Cardiac fibroblast (primary cell): ENCODE results near the gene DIAPH2.
"Not testable (repeated sequence)": the region's sequence is repeated elsewhere in the genome, so short reads cannot be mapped to it uniquely, and the experiment has no call there.

ENCODE experiments used
- DNase-seq, 2 donors: peaks; one replicate each; pipeline versions ENCODE4 v3.0.0 to v3.0.0-alpha.2; 2010; ENCODE audit warnings: low read depth in 2 of 2
- H3K4me3 ChIP-seq, 2 donors: replicated peaks in 1 of 2; 1 replicate in 1 of 2; 2 replicates in 1 of 2; pipeline ENCODE4 v1.5.1; 2011; ENCODE audit warnings: low read depth in 2 of 2, low read length in 2 of 2, mild to moderate bottlenecking in 2 of 2, moderate library complexity in 1 of 2
- TF ChIP-seq, protein P1 (sequence below): IDR thresholded peaks from one replicate; pipeline ENCODE4 v1.5.1; 2011; ENCODE audit warnings: low read depth, mild to moderate bottlenecking, low read length, inconsistent platforms

The DIAPH2 gene

DNA sequence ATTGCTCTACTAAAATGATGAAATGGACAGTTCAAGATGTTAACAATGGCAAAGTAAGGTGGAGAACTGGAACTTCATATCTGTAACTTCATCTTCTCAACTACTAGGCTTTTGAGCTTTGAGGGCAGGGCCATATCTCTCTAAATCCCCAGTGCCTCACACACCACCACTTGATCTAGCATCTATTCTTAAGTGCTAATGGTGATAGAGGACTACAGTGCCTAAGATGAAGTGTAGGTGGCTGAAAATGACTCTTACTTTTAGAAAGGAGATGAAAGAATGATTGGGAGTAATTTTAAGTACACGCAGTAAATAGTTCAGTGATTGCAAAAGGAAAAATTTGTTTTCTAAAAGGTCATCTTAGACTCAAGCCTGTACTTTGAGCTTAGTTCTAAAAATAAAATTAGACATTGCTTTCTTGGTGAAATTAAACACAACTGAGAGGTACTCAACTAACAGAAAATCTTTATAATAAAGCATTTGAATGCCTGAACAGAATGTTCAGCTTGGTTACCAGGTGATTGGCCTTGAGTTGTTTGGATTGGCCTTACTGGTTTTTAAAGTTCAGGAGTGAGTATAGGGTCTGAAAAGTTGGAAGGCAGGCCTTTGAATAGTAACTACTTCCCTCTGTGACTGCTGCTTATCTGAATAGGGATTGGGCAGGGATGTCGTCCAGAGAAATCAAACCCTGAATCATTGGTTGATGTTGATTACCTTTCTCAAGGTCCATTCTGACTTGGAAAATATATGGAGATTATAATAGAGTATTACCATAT lies 45.4 kb downstream of the DIAPH2 start:
- DNase-seq = no peak
- TF ChIP-seq, protein P1, sequence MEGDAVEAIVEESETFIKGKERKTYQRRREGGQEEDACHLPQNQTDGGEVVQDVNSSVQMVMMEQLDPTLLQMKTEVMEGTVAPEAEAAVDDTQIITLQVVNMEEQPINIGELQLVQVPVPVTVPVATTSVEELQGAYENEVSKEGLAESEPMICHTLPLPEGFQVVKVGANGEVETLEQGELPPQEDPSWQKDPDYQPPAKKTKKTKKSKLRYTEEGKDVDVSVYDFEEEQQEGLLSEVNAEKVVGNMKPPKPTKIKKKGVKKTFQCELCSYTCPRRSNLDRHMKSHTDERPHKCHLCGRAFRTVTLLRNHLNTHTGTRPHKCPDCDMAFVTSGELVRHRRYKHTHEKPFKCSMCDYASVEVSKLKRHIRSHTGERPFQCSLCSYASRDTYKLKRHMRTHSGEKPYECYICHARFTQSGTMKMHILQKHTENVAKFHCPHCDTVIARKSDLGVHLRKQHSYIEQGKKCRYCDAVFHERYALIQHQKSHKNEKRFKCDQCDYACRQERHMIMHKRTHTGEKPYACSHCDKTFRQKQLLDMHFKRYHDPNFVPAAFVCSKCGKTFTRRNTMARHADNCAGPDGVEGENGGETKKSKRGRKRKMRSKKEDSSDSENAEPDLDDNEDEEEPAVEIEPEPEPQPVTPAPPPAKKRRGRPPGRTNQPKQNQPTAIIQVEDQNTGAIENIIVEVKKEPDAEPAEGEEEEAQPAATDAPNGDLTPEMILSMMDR = no peak
- H3K4me3 ChIP-seq = no peak overlapping the region

DNA sequence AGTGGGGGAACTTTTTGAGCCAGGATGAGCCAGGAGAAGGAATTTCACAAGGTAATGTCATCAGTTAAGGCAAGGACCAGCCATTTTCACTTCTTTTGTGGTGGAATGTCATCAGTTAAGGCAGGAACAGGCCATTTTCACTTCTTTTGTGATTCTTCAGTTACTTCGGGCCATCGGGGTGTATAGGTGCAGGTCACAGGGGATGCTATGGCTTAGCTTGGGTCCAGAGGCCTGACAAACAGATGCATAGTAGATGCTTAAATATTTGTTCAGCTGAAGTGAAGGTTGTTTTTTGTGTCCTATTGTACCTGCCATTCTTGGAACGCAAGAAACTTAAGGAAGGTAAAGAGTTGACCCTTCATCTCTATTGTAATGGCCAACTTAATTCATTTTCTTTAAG lies 46.4 kb downstream of the DIAPH2 start:
- H3K4me3 ChIP-seq, DNase-seq: not testable (repeated sequence)

DNA sequence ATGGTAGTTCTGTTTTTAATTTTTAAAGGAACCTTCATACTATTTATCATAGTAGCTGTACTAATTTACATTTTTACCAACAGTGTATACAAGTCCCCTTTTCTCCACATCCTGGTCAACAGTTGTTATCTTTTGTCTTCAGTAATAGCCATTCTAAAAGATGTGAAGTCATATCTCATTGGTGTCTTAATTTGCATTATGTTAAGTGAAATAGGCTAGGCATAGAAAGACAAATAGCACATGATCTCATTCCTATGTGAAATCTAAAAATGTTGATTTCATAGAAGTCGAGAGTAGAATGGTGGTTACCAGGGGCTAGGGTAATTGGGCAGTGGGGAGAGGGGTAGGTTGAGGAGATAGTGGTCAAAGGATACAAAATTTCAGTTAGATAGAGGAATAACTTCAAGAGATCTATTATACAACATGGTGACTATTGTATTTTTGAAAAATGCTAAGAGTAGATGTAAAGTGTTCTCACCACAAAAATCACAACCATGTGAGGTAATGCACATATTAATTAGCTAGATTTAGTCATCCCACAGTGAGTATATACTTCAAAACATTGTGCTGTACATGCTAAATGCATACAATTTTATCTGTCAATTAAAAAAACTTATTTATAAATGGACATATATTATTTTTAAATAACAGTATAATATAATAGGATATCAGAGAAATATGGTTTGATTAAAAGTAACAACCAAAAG lies 58.9 kb downstream of the DIAPH2 start:
- no peak overlapping the region for H3K4me3 ChIP-seq
- DNase-seq = no peak
- TF ChIP-seq, protein P1 = no peak

DNA sequence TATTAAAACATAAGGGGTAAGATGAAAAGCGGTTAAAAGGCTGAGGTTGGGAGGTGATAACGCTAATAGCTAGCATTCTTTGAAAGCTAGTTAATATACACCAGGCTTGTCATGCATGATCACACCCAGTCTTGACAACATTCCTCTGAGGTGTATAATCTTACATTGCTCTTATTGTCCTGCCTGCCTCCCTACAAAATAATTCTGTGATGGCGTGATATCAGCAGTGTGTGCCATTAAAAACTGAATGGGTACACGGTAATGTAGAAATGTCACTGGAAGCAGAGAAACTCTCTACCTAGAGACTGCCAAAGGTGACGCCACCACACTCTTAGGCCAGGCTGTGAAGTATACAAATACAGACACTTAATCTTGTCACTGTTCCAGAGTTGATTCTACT lies 68.1 kb downstream of the DIAPH2 start:
- DNase-seq = no peak
- no peak overlapping the region for H3K4me3 ChIP-seq
- TF ChIP-seq, protein P1 = no peak

DNA sequence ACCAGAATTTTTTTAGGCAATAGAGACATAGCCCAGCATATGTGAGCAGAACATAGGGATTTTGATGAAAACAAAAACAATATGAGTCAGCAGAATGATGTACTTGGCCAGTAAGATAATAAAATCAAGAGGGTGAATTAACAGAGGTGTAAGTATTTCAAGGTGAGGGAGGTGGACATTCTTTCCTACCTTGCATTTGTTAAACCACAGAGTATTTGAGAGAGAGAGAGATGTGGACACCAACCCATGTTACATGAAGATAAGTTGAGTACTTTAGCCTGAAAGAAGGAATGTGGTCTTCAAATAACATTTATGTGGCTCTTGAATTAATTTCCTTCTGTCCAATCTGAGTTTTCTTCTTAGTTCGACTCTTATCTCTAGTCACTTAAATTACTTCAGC lies 68.6 kb downstream of the DIAPH2 start:
- no peak overlapping the region for H3K4me3 ChIP-seq
- DNase-seq = no peak
- TF ChIP-seq, protein P1 = no peak

DNA sequence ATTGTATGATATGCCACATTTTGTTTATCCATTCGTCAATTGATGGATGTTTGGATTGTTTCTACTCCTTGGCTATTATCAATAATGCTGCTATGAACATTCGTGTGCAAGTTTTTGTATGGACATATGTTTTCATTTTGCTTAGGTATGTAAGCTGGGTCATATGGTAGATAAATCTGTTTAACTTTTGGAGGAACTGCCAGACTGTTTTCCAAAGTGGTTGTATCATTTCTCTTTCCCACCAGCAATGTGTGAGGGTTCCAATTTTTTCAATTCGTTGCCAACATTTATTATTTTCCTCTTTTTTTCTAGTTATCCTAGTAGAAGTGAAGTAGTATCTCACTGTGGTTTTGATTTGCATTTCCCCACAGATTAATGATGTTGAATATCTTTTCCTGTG lies 71.8 kb downstream of the DIAPH2 start:
- H3K4me3 ChIP-seq = no peak overlapping the region
- no peak for DNase-seq
- TF ChIP-seq, protein P1 = no peak

DNA sequence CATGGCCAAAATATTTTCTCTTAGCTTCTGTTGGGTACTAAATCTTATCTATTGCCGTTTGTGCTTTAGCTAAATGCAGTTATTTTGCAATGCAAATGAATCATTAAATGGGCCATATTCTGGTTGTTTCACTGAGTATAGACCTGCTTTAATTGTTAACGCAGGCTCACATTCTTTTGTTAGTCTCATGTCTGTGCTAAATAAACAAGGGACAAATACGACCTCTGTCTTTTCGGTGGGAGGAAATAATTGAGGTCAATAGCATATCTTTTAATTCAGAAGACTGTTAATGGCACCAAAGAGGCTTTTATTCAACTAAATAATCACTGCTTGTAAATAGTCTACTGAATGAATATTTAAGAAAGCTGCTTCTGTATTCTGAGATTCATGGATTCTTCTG lies 76.9 kb downstream of the DIAPH2 start:
- TF ChIP-seq, protein P1 = no peak
- H3K4me3 ChIP-seq = no peak overlapping the region
- DNase-seq = no peak
